D721Med (cell line): ENCODE results near the gene ZNF689.
"Not testable (repeated sequence)": the region's sequence is repeated elsewhere in the genome, so short reads cannot be mapped to it uniquely, and the experiment has no call there.

Experiments used
- DNase-seq: peaks from one replicate; pipeline ENCODE4 v3.0.0; 2011; ENCODE audit warnings: low spot score; ENCODE audit not compliant: insufficient read length
- FAIRE-seq: peaks from 2 replicates; lab custom pipeline; 2011; peaks lifted over from hg19 to GRCh38; lab: Jason Lieb, UNC
- CTCF ChIP-seq: IDR thresholded peaks from 2 replicates; pipeline ENCODE4 v1.5.1; 2012; ENCODE audit warnings: mild to moderate bottlenecking, control low read depth; ENCODE audit not compliant: insufficient read depth; ENCODE audit errors: missing control alignments

ZNF689 gene

GRCh38 chr16:30649725-30650368 is 39.7 kb upstream of the ZNF689 start:
- FAIRE-seq (no peak), DNase-seq (no peak)
- TF ChIP-seq CTCF, result no peak

- TF ChIP-seq CTCF, result no peak
- DNase-seq (no peak), FAIRE-seq (no peak)
Observed at GRCh38 chr16:30647274-30647571, 37.0 kb upstream of the ZNF689 start.

- no peak for DNase-seq
- TF ChIP-seq CTCF, result no peak
- no peak for FAIRE-seq
Observed at GRCh38 chr16:30645727-30646126, 35.5 kb upstream of the ZNF689 start.

GRCh38 chr16:30644334-30644830 is 34.2 kb upstream of the ZNF689 start:
- FAIRE-seq (no peak), DNase-seq (no peak)
- TF ChIP-seq CTCF, result no peak

- DNase-seq (no peak), FAIRE-seq (no peak)
Observed at GRCh38 chr16:30641378-30641982, 31.3 kb upstream of the ZNF689 start.

GRCh38 chr16:30637944-30638343 is 27.8 kb upstream of the ZNF689 start:
- DNase-seq (no peak), FAIRE-seq (no peak)
- peak; percentile 69 for TF ChIP-seq CTCF

More at GRCh38 chr16:30641378-30641982, 31.3 kb upstream of the ZNF689 start:
- no peak for TF ChIP-seq CTCF

GRCh38 chr16:30637139-30637538 is 26.9 kb upstream of the ZNF689 start:
- DNase-seq, FAIRE-seq: not testable (repeated sequence)
